GM12878 (cell line): ENCODE measurements around the gene ASCC3. TPM values are rescaled to one million over a fixed set of nuclear protein-coding genes. Genes with fewer than 3 reads are reported as not detected.

Experiments
- ATAC-seq: fragments of 200-7000 bp; cut with Tn5 transposase; 3 replicates; pipeline ENCODE4 v1.9.1; 2020; ENCODE audit warnings: mild to moderate bottlenecking, moderate library complexity
- BruUV-seq: library from RNA; stranded (reverse); fragments of 400-500 nt; replicated peaks from 2 replicates; lab custom pipeline; 2021; lab: Mats Ljungman, UMichigan
- CTCF ChIA-PET: fragments of 300-600 bp; sonication (Branson Sonifier 250); formaldehyde crosslinking; extraction: SDS; loops from one replicate; lab custom pipeline; 2021; ENCODE audit warnings: inconsistent platforms; lab: Yijun Ruan, JAX
- POLR2A ChIA-PET: fragments of 350-600 bp; formaldehyde crosslinking; extraction: SDS; loops from one replicate; lab custom pipeline; 2021; ENCODE audit warnings: inconsistent platforms; lab: Charles Lee
- RAD21 ChIA-PET: fragments of 300-600 bp; sonication (Branson Sonifier 250); formaldehyde crosslinking; loops from one replicate; lab custom pipeline; 2023; ENCODE audit warnings: antibody characterized with exemption; ENCODE audit not compliant: unreplicated experiment; lab: Charles Lee
- SMC1A ChIA-PET: fragments of 300-600 bp; sonication (Branson Sonifier 250); formaldehyde crosslinking; loops from one replicate; lab custom pipeline; 2023; ENCODE audit not compliant: unreplicated experiment, uncharacterized antibody; lab: Charles Lee
- DNase-seq: peaks from one replicate; pipeline ENCODE4 v3.0.0-alpha.2; 2011; ENCODE audit warnings: low read depth, low spot score
- FAIRE-seq: peaks from 3 replicates; lab custom pipeline; 2011; peaks lifted over from hg19 to GRCh38; lab: Jason Lieb, UNC
- H2AFZ ChIP-seq: 2 replicates; pipeline ENCODE4 v1.6.0; 2011; ENCODE audit warnings: low read depth, low read length, control low read depth; ENCODE audit not compliant: control insufficient read depth
- H3K27ac ChIP-seq: 2 replicates; pipeline ENCODE4 v1.5.1; 2011; ENCODE audit warnings: control low read depth; ENCODE audit not compliant: control insufficient read depth, insufficient read depth
- H3K27me3 ChIP-seq, 2 experiments: replicated peaks in 1 of 2; 2 replicates each; pipeline versions ENCODE4 v1.6.0 to v1.6.1; 2011; ENCODE audit warnings: low read length in 1 of 2; ENCODE audit not compliant: control insufficient read depth in 2 of 2, insufficient read depth in 2 of 2
- H3K36me3 ChIP-seq, 2 experiments: 2 replicates each; pipeline ENCODE4 v1.5.1; 2011; ENCODE audit warnings: low read length in 1 of 2; ENCODE audit not compliant: control insufficient read depth in 2 of 2, insufficient read depth in 2 of 2
- H3K4me1 ChIP-seq: 2 replicates; pipeline ENCODE4 v1.6.1; 2011; ENCODE audit warnings: mild to moderate bottlenecking, low read length, moderate library complexity, mixed read lengths; ENCODE audit not compliant: control insufficient read depth, insufficient read depth
- H3K4me2 ChIP-seq: 2 replicates; pipeline ENCODE4 v1.6.0; 2011; ENCODE audit warnings: control low read depth; ENCODE audit not compliant: control insufficient read depth, insufficient read depth
- H3K4me3 ChIP-seq: fragments of 200-600 bp; sonication (generic); 2 replicates; pipeline ENCODE4 v1.5.1; 2016
- H3K79me2 ChIP-seq: 2 replicates; pipeline ENCODE4 v1.6.0; 2011; ENCODE audit warnings: low read length; ENCODE audit not compliant: control insufficient read depth, insufficient read depth
- H3K9ac ChIP-seq: 2 replicates; pipeline ENCODE4 v1.8.0; 2011; ENCODE audit warnings: low read length, control low read depth, mixed read lengths; ENCODE audit not compliant: control insufficient read depth, insufficient read depth
- H3K9me3 ChIP-seq: replicated peaks from 3 replicates; pipeline ENCODE4 v1.5.1; 2011; ENCODE audit warnings: mild to moderate bottlenecking, low read length; ENCODE audit not compliant: control insufficient read depth, insufficient read depth
- H4K20me1 ChIP-seq: 2 replicates; pipeline ENCODE4 v1.6.0; 2011; ENCODE audit not compliant: control insufficient read depth, insufficient read depth
- E4F1 ChIP-seq: fragments of 450-650 bp; IDR thresholded peaks from 2 replicates; pipeline ENCODE4 v1.6.1; 2018; ENCODE audit warnings: borderline replicate concordance, mild to moderate bottlenecking; ENCODE audit not compliant: partially characterized antibody
- ETV6 ChIP-seq, 2 experiments: fragments of 450-650 bp in 1 of 2; IDR thresholded peaks in 1 of 2; conservative IDR thresholded peaks in 1 of 2; 2 replicates each; pipeline ENCODE4 v1.6.1; 2014; ENCODE audit warnings: antibody characterized with exemption in 1 of 2, borderline replicate concordance in 1 of 2, low read depth in 1 of 2, mild to moderate bottlenecking in 1 of 2, moderate library complexity in 1 of 2
- GATAD2B ChIP-seq: fragments of 450-650 bp; conservative IDR thresholded peaks from 2 replicates; pipeline ENCODE4 v1.6.1; 2017; ENCODE audit warnings: low read depth, mild to moderate bottlenecking, moderate library complexity
- MYB ChIP-seq: fragments of 150-350 bp; IDR thresholded peaks from 2 replicates; pipeline ENCODE4 v1.6.1; 2014; ENCODE audit warnings: mild to moderate bottlenecking, low read depth, low read length, borderline replicate concordance
- NR2C2 ChIP-seq: IDR thresholded peaks from 2 replicates; pipeline ENCODE4 v1.6.1; 2011; ENCODE audit warnings: borderline replicate concordance, low read depth; ENCODE audit not compliant: control insufficient read depth, insufficient read length
- POLR2A ChIP-seq: IDR thresholded peaks from 2 replicates; pipeline ENCODE4 v1.6.1; 2011; ENCODE audit warnings: low read depth, mild to moderate bottlenecking, low read length
- SMC3 ChIP-seq: IDR thresholded peaks from 2 replicates; pipeline ENCODE4 v1.6.1; 2011; ENCODE audit warnings: low read length, improper control_type of control experiment, borderline replicate concordance
- SPI1 ChIP-seq: IDR thresholded peaks from 2 replicates; pipeline ENCODE4 v1.6.1; 2011; ENCODE audit warnings: low read depth, mild to moderate bottlenecking, low read length, moderate library complexity, borderline replicate concordance; ENCODE audit not compliant: insufficient read depth
- WGBS: methylation state at CpG from one replicate; pipeline ENCODE4 v1.1.6; 2016; ENCODE audit warnings: low lambda C conversion rate; ENCODE audit not compliant: insufficient replicate concordance, insufficient coverage; ENCODE audit errors: missing lambda C conversion rate; 5-methylcytosine and 5-hydroxymethylcytosine counted together
- in situ Hi-C: fragments of 300-500 bp; cut with MboI; formaldehyde crosslinking; loops from 9 replicates; pipeline ENCODE4 v1.14.3; 2018; ENCODE audit warnings: mixed read lengths
- intact Hi-C: fragments of 100-400 bp; cut with micrococcal nuclease; formaldehyde crosslinking; loops from one replicate; pipeline ENCODE4 v1.14.2; 2022; ENCODE audit not compliant: unreplicated experiment
- polyA plus RNA-seq, 11 experiments: library from polyadenylated mRNA; depleted of rRNA in 4 of 11; unstranded in 6 of 11; stranded (reverse) in 5 of 11; fragments of >200 nt; fragmentation: Nextera tagmentation in 4 of 11; fragmentation: Illumina TruSeq in 1 of 11; extraction: Ambion mirVana in 4 of 11; extraction: Trizol in 1 of 11; gene quantifications; 1 replicate in 1 of 11; 2 replicates in 10 of 11; pipeline versions ENCODE4 v1.2.1 to v1.2.3, GENCODE V29; 2011 to 2016; ENCODE audit warnings: inconsistent platforms in 2 of 11, missing spikeins in 2 of 11, low read depth in 1 of 11
- total RNA-seq, 4 experiments: library from RNA; depleted of rRNA in 3 of 4; stranded (reverse); fragments of >200 nt in 3 of 4; fragmentation: Illumina TruSeq in 1 of 4; extraction: Trizol in 1 of 4; gene quantifications; 2 replicates each; pipeline versions ENCODE4 v1.2.1 to v1.2.3, GENCODE V29; 2013 to 2021

The ASCC3 gene
- total and polyA plus RNA-seq, 10 of the 15 experiments (the other 5 are each of a cell fraction or from before 2014, with no cell fraction given) = 19.9 to 76.2 (median 55.9) TPM

- H4K20me1 ChIP-seq = no peaks in the 10 kb centered on the region
- DNase-seq (no peak), FAIRE-seq (no peak), ATAC-seq (peak; percentile 87)
- peaks cover 0 to 10% of the 10 kb centered on the region in 2 experiments; a peak in 2 of 4 replicates for H3K36me3 ChIP-seq
- no peaks in the 10 kb centered on the region for H3K27me3 ChIP-seq
- no TSS peak for BruUV-seq
- ChIA-PET RAD21 (interaction anchor here (1.2 kb wide), 1 partner anchor 39 kb away, joined by 3 read pairs; no protein-coding TSS in a partner anchor), POLR2A (no interaction called here), SMC1A (interaction anchor here (0.9 kb wide), 1 partner anchor 10 kb away, joined by 3 read pairs; no protein-coding TSS in a partner anchor), CTCF (no interaction called here)
- no peaks in the 10 kb centered on the region for H3K79me2 ChIP-seq
- peaks cover 3% of the 10 kb centered on the region; the same call in 2 of the 3 replicates for H3K9me3 ChIP-seq
- 0 out of 2 replicates have a peak, but pooled peaks cover 2% of the 10 kb centered on the region for H3K4me1 ChIP-seq
- no peak overlapping the region for H2AFZ ChIP-seq
- H3K9ac ChIP-seq = no peak overlapping the region
- no peak for TF ChIP-seq POLR2A
- TF ChIP-seq NR2C2 = no peak
- TF ChIP-seq SPI1 = peak; percentile 73; the same call in 1 of the 2 replicates
- no peak overlapping the region for H3K4me3 ChIP-seq
- H3K27ac ChIP-seq = no peak overlapping the region
- 42% methylated on average over 4 of the region's 4 CpGs for WGBS
- intact Hi-C loops = no loop called here
- in situ Hi-C loops = no loop called here
- no peak overlapping the region for H3K4me2 ChIP-seq
Observed at GRCh38 chr6:100617633-100618350, 263.3 kb downstream of the ASCC3 start.

- intact Hi-C loops (no loop called here), in situ Hi-C loops (no loop called here)
- ChIA-PET RAD21 (no interaction called here), SMC1A (interaction anchor here (1.7 to 2.8 kb wide), 2 partner anchors 8 to 12 kb away, joined by 8 read pairs; no protein-coding TSS in a partner anchor), CTCF (interaction anchor here (0.6 to 0.9 kb wide), 3 partner anchors 14 to 24 kb away, joined by 3 read pairs; no protein-coding TSS in a partner anchor), POLR2A (no interaction called here)
- Histone ChIP-seq H3K9me3 (no peaks in the 10 kb centered on the region), H3K4me2 (no peak overlapping the region), H3K27me3 (no peaks in the 10 kb centered on the region), H3K36me3 (peaks cover 0 to 4% of the 10 kb centered on the region in 2 experiments; a peak in 1 of 4 replicates), H2AFZ (no peak overlapping the region), H3K9ac (no peak overlapping the region), H3K4me3 (no peak overlapping the region), H3K27ac (no peak overlapping the region), H4K20me1 (no peaks in the 10 kb centered on the region), H3K4me1 (0 out of 2 replicates have a peak, but pooled peaks cover 2% of the 10 kb centered on the region), H3K79me2 (no peaks in the 10 kb centered on the region)
- DNase-seq (no peak), FAIRE-seq (no peak), ATAC-seq (no peak)
- no TSS peak for BruUV-seq
- no peak for TF ChIP-seq MYB
- no peak for TF ChIP-seq GATAD2B
- no peak for TF ChIP-seq E4F1
- TF ChIP-seq ETV6 (conservative IDR thresholded peaks at IDR 0.05 in 1 of 2, IDR thresholded peaks at IDR 0.05 in 1 of 2; ENCODE audit: borderline replicate concordance in 1 of 2, low read depth in 1 of 2) = no peak
- TF ChIP-seq SMC3 = no peak
- WGBS = 98% methylated on average over 8 of the region's 8 CpGs
Observed at GRCh38 chr6:100614933-100615332, 266.2 kb downstream of the ASCC3 start.
